GM19351 (cell line): ENCODE data around the gene GDI1.
A peak's percentile ranks its signal among the peaks of the same experiment; 100 is the strongest.

Source experiments
- ATAC-seq: cut with Tn5 transposase; IDR thresholded peaks from one replicate; pipeline ENCODE4 v1.9.1; 2021; ENCODE audit warnings: mild to moderate bottlenecking, moderate library complexity; ENCODE audit not compliant: unreplicated experiment

The GDI1 gene

GRCh38 chrX:154408659-154409221, 28.2 kb upstream of the GDI1 start:
- ATAC-seq, result peak; percentile 7

- ATAC-seq, result peak; percentile 48
Measured at GRCh38 chrX:154409222-154409871, 27.6 kb upstream of the GDI1 start, which contains the start of gene DNASE1L1. TSS of gene DNASE1L1 (minus strand) at chrX:154409254. CDS start at chrX:154405568, 3,686 bp downstream.

GRCh38 chrX:154411981-154412340, 25.0 kb upstream of the GDI1 start:
- ATAC-seq, result peak; percentile 56

GRCh38 chrX:154412468-154412867, 24.5 kb upstream of the GDI1 start:
- no peak for ATAC-seq

- ATAC-seq, result no peak
Measured at GRCh38 chrX:154413142-154413541, 23.8 kb upstream of the GDI1 start.

- no peak for ATAC-seq
Measured at GRCh38 chrX:154417157-154417556, 19.8 kb upstream of the GDI1 start.

GRCh38 chrX:154419189-154419588, 17.8 kb upstream of the GDI1 start:
- no peak for ATAC-seq

- no peak for ATAC-seq
Measured at GRCh38 chrX:154419688-154420401, 17.1 kb upstream of the GDI1 start.

- no peak for ATAC-seq
Measured at GRCh38 chrX:154420402-154420756, 16.6 kb upstream of the GDI1 start.

- ATAC-seq, result no peak
Measured at GRCh38 chrX:154426916-154427770, 9.8 kb upstream of the GDI1 start.

GRCh38 chrX:154428176-154429171, 8.5 kb upstream of the GDI1 start, which contains the start of gene ATP6AP1:
TSS of gene ATP6AP1 (plus strand) at chrX:154428677. CDS start at chrX:154428693, 16 bp downstream.
- peak; percentile 96 for ATAC-seq

- no peak for ATAC-seq
Measured at GRCh38 chrX:154429711-154430110, 7.2 kb upstream of the GDI1 start.

GRCh38 chrX:154430479-154430878, 6.5 kb upstream of the GDI1 start:
- ATAC-seq, result no peak

- ATAC-seq, result no peak
Measured at GRCh38 chrX:154430916-154431315, 6.0 kb upstream of the GDI1 start.

- ATAC-seq, result no peak
Measured at GRCh38 chrX:154431341-154431740, 5.6 kb upstream of the GDI1 start.

GRCh38 chrX:154432210-154432609, 4.7 kb upstream of the GDI1 start:
- no peak for ATAC-seq

- no peak for ATAC-seq
Measured at GRCh38 chrX:154433605-154434004, 3.3 kb upstream of the GDI1 start.

GRCh38 chrX:154434394-154435168, 2.4 kb upstream of the GDI1 start:
- no peak for ATAC-seq

- no peak for ATAC-seq
Measured at GRCh38 chrX:154435171-154435733, 1.7 kb upstream of the GDI1 start.
